Uterus (tissue), 4 donors: Measurements from ENCODE around the gene RGL1. TPM values are rescaled to one million over a fixed set of nuclear protein-coding genes. Genes with fewer than 3 reads are reported as not detected.

ENCODE experiments used
- DNase-seq, 2 donors: peaks; one replicate each; pipeline ENCODE4 v3.0.0-alpha.2; 2019 to 2020
- H3K27ac ChIP-seq, 2 donors: fragments of 200-600 bp; sonication (generic); 1 replicate in 1 of 2; 2 replicates in 1 of 2; pipeline ENCODE4 v1.5.1; 2016 to 2018
- H3K27me3 ChIP-seq, 2 donors: fragments of 200-600 bp; sonication (generic); one replicate each; pipeline ENCODE4 v1.5.1; 2018 to 2019; ENCODE audit warnings: control low read depth in 1 of 2
- H3K36me3 ChIP-seq, 2 donors: fragments of 200-600 bp; sonication (generic); one replicate each; pipeline ENCODE4 v1.5.1; 2019; ENCODE audit warnings: control low read depth in 1 of 2
- H3K4me1 ChIP-seq, 2 donors: fragments of 200-600 bp; sonication (generic); one replicate each; pipeline ENCODE4 v1.5.1; 2018 to 2019; ENCODE audit warnings: control low read depth in 1 of 2
- H3K4me3 ChIP-seq, 2 donors: fragments of 200-600 bp; sonication (generic); 1 replicate in 1 of 2; 2 replicates in 1 of 2; pipeline ENCODE4 v1.5.1; 2018 to 2019; ENCODE audit warnings: mild to moderate bottlenecking in 1 of 2
- H3K9me3 ChIP-seq, 2 donors: fragments of 200-600 bp; sonication (generic); one replicate each; pipeline ENCODE4 v1.5.1; 2019; ENCODE audit warnings: control low read depth in 1 of 2
- POLR2A ChIP-seq, 2 donors: fragments of 450-650 bp; IDR thresholded peaks; one replicate each; pipeline ENCODE4 v1.6.1; 2016; ENCODE audit warnings: antibody characterized with exemption in 2 of 2, mild to moderate bottlenecking in 1 of 2, moderate library complexity in 1 of 2
- intact Hi-C: fragments of 100-400 bp; cut with DNase I; formaldehyde crosslinking; loops from one replicate; pipeline ENCODE4 v1.15.1; 2023; ENCODE audit warnings: low total_unique reads
- total RNA-seq, 4 donors: library from RNA; depleted of rRNA in 3 of 4; stranded (reverse); fragments of >200 nt in 3 of 4; gene quantifications; one replicate each; pipeline versions ENCODE4 v1.1.0 to v1.2.4, GENCODE V29; 2014 to 2023
- TF ChIP-seq, protein P1 (sequence below), 4 experiments: fragments of 200-600 bp in 2 of 4; fragments of 450-650 bp in 2 of 4; sonication (generic) in 2 of 4; IDR thresholded peaks; one replicate each; pipeline ENCODE4 v1.5.1; 2016 to 2019; ENCODE audit warnings: antibody characterized with exemption in 4 of 4, mild to moderate bottlenecking in 2 of 4, moderate library complexity in 1 of 4
- donor health status: DM: yes; HTN: yes; CAD: no.

Gene RGL1
- total RNA-seq, 4 donors from 2014 or later: 6.9 to 92.9 (median 16.3) TPM

DNA sequence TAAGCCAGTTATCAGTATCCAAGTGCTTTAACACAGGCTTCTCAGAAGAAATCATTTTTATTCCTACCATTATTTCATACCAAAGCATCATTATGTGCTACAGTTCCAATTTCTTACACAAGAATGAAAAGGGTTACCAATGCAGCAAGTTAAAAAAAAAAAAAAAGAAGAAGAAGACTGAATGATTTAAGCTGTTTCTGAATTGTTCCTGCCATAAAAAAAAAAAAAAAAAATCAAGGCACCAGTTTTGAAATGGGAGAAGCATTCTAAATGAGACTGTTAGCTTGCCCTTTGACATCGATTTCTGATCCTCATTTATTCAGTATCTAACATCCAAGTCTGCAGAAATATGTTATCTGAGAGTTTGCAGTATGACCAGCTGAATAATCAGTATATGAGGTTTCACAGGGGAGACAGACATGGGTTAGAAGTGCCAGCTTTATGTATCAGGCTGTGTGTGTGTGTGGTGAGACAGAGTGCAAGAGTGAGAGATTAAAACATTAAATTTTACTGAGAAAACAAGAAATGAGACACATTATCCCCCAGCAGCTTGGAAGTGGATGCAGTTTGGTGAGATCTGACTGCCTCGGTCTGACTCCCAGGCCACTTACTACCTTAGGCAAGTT, 126.8 kb downstream of the RGL1 start:
- DNase-seq: no peak
- H3K4me1 ChIP-seq: no peaks in the 10 kb centered on the region
- H3K27me3 ChIP-seq: no peaks in the 10 kb centered on the region
- no peak for TF ChIP-seq POLR2A (IDR thresholded peaks at IDR 0.05)
- TF ChIP-seq, protein P1, sequence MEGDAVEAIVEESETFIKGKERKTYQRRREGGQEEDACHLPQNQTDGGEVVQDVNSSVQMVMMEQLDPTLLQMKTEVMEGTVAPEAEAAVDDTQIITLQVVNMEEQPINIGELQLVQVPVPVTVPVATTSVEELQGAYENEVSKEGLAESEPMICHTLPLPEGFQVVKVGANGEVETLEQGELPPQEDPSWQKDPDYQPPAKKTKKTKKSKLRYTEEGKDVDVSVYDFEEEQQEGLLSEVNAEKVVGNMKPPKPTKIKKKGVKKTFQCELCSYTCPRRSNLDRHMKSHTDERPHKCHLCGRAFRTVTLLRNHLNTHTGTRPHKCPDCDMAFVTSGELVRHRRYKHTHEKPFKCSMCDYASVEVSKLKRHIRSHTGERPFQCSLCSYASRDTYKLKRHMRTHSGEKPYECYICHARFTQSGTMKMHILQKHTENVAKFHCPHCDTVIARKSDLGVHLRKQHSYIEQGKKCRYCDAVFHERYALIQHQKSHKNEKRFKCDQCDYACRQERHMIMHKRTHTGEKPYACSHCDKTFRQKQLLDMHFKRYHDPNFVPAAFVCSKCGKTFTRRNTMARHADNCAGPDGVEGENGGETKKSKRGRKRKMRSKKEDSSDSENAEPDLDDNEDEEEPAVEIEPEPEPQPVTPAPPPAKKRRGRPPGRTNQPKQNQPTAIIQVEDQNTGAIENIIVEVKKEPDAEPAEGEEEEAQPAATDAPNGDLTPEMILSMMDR (IDR thresholded peaks at IDR 0.05): no peak
- H3K4me3 ChIP-seq: no peak overlapping the region
- peak overlapping the region; percentile 15 to 56 for H3K27ac ChIP-seq
- H3K36me3 ChIP-seq: no peaks in the 10 kb centered on the region
- H3K9me3 ChIP-seq: no peaks in the 10 kb centered on the region
- intact Hi-C loops: no loop called here

DNA sequence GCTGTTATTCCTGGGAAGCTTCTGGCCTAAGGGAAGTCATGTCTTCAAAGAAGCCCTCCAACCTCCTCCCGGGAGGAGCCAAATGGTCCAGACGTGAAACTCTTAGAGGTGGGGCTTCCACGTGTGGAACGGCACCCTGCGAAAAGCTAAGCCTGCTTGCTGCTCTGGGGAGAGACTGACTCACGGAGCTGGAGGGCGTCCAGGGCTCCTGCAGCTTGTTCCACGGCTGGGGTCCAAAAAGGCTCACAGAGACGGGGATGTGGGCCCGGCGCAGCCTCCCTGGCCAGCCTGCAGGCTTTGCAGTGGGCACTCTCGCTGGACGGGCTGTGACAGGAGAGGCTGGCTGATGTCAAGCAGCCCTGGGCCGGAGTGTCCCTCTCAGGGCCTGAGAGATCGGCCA, 127.5 kb downstream of the RGL1 start:
- no peak for TF ChIP-seq POLR2A (IDR thresholded peaks at IDR 0.05)
- TF ChIP-seq, protein P1 (IDR thresholded peaks at IDR 0.05): no peak
- no peaks in the 10 kb centered on the region for H3K4me1 ChIP-seq
- no peak overlapping the region for H3K4me3 ChIP-seq
- H3K36me3 ChIP-seq: no peaks in the 10 kb centered on the region
- no peaks in the 10 kb centered on the region for H3K27me3 ChIP-seq
- DNase-seq: peak; percentile 87 to 91
- H3K9me3 ChIP-seq: no peaks in the 10 kb centered on the region
- H3K27ac ChIP-seq: peak overlapping the region; percentile 15 to 56
- intact Hi-C loops: no loop called here

DNA sequence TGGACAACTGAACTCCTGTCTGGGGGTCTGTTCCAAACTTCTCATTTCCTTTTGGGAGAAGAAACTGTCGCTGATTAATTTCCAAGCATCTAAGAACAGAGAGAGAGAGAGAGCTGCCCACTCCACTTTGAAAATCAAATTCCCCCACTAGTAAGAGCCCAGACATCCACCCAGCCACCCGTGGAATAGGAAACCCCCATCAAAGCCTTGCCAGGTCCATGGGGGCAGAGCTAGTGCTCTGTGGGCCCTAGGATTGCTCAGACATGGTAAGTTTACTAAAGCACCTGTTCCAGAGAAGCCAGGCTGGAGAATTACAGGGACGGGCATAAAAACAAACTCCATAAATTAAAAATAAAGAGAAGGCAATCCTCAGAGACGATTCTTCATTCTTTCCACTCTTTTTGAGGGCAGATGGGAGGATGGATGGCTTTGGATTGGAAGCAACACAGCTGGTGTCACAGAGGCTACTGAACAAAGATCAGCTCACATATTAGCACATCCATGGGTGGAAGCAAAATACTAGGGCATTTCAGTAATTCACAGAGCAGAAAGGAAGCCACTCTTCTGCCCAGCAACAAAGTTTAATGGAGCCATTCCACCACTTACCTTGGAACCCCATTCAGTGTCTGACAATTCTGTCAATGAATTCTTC, 128.7 kb downstream of the RGL1 start:
- Histone ChIP-seq H3K9me3 (no peaks in the 10 kb centered on the region), H3K27me3 (no peaks in the 10 kb centered on the region), H3K27ac (no peak overlapping the region), H3K36me3 (no peaks in the 10 kb centered on the region), H3K4me3 (no peak overlapping the region), H3K4me1 (no peaks in the 10 kb centered on the region)
- no peak for TF ChIP-seq POLR2A (IDR thresholded peaks at IDR 0.05)
- TF ChIP-seq, protein P1 (IDR thresholded peaks at IDR 0.05): no peak
- no peak for DNase-seq
- intact Hi-C loops: no loop called here

DNA sequence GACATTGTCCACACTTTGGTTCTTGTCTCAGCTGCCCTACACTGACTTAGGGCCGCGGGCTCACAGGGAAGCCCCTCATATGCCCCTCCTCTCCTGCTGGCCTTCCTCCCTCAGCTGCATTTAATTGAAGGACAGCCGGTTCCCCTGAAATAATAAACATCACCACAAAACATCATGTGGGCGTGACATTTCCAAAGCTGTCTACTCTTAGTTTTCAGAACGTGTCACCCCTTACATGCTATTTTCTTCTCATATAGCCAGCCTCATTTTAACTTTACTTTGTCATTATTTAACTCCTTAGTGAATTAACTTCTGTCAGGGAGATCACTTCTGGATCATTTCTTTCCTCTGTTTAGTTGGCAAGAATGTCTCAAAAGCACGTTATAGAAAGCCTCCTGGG, 129.4 kb downstream of the RGL1 start:
- Histone ChIP-seq H3K27me3 (no peaks in the 10 kb centered on the region), H3K27ac (no peak overlapping the region), H3K4me1 (no peaks in the 10 kb centered on the region), H3K4me3 (no peak overlapping the region), H3K36me3 (no peaks in the 10 kb centered on the region), H3K9me3 (no peaks in the 10 kb centered on the region)
- no peak for TF ChIP-seq POLR2A (IDR thresholded peaks at IDR 0.05)
- TF ChIP-seq, protein P1 (IDR thresholded peaks at IDR 0.05): no peak
- DNase-seq: no peak
- intact Hi-C loops: no loop called here

DNA sequence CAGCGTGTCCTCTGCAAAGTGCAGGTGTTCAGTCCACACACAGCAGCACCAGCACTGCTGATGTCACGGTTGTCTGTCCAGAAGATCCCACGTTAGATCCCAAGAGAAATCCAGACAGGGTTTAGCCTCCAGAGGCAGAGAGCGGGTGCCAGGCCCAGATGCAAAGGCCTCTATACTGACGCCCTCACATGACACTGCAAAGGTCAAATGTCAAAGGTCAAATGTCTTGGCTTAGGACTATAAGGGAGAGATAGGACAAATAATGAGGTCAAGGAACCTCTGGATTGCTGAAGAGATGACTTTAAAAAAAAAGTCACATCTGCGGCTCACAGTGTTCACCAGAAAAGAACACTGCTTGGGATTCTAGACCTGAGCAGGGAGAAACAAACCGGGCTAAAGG, 131.1 kb downstream of the RGL1 start:
- H3K9me3 ChIP-seq: no peaks in the 10 kb centered on the region
- H3K4me3 ChIP-seq: no peak overlapping the region
- H3K4me1 ChIP-seq: no peaks in the 10 kb centered on the region
- TF ChIP-seq POLR2A (IDR thresholded peaks at IDR 0.05): no peak
- TF ChIP-seq, protein P1 (IDR thresholded peaks at IDR 0.05): no peak
- H3K36me3 ChIP-seq: no peaks in the 10 kb centered on the region
- H3K27me3 ChIP-seq: no peaks in the 10 kb centered on the region
- DNase-seq: no peak
- H3K27ac ChIP-seq: no peak overlapping the region
- intact Hi-C loops: no loop called here
